ENCODE results near the gene ATP8B4.

The ATP8B4 gene

DNA sequence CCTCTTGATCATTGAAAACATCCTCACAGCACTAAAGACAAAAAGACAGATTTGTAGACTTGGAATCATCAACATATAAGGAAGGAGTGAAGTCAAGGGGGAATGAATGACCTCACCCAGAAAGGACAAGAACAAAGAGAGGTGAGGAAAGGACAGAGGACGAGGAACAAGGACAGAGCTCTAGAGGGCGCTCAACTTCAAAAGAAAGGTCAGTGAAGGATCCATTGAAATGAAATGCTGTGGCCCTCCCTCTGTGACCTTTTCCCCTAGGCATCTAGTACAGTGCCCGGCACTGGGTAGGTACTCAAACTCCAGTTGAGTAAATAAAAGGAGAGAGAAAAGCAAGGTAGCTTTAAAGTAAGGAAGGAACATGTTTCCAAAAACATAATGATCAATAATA is 2.6 kb downstream of the ATP8B4 start:
- no peak overlapping the region for H3K4me3 ChIP-seq (ENCODE audit: low read length)
- peak; percentile 31 for DNase-seq (ENCODE audit: low read depth)
- TF ChIP-seq, protein P1, sequence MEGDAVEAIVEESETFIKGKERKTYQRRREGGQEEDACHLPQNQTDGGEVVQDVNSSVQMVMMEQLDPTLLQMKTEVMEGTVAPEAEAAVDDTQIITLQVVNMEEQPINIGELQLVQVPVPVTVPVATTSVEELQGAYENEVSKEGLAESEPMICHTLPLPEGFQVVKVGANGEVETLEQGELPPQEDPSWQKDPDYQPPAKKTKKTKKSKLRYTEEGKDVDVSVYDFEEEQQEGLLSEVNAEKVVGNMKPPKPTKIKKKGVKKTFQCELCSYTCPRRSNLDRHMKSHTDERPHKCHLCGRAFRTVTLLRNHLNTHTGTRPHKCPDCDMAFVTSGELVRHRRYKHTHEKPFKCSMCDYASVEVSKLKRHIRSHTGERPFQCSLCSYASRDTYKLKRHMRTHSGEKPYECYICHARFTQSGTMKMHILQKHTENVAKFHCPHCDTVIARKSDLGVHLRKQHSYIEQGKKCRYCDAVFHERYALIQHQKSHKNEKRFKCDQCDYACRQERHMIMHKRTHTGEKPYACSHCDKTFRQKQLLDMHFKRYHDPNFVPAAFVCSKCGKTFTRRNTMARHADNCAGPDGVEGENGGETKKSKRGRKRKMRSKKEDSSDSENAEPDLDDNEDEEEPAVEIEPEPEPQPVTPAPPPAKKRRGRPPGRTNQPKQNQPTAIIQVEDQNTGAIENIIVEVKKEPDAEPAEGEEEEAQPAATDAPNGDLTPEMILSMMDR (conservative IDR thresholded peaks at IDR 0.05; ENCODE audit: low read length) = peak; percentile 46

DNA sequence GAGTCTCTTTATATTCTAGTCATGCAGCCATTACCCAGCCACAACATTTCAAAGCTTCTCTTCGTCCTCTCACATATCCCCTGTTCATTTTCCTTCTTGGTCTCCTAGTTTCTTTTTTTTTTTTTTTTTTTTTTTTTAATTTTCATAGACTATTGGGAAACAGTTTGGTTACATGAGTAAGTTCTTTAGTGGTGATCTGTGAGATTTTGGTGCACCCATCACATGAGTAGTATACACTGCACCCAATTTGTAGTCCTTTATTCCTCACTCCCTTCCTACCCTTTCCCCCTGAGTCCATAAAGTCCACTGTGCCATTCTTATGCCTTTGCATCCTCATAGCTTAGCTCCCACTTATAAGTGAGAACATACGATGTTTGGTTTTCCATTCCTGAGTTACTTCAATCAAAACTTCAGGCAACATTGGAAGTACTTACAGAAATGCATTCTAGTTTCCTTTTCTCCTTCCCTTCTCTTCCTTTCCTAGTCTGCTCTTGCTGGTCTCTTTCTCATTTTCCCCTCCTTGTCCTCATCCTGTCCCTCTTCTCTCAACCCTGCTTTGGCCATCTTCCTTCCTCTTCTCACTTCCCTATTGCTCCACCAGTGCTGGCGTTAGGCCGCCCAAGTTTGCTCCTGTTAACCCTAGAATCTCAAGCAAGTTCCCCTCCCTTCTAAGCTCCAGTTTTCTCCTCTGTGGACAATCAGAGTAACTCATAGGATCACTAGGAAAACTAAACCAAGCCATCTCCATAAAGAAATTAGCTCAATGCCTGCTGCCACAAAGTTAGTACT is 4.8 kb downstream of the ATP8B4 start:
- H3K4me3 ChIP-seq (ENCODE audit: low read length) = no peak overlapping the region
- no peak for DNase-seq (ENCODE audit: low read depth)
- TF ChIP-seq, protein P1 (conservative IDR thresholded peaks at IDR 0.05; ENCODE audit: low read length) = no peak

DNA sequence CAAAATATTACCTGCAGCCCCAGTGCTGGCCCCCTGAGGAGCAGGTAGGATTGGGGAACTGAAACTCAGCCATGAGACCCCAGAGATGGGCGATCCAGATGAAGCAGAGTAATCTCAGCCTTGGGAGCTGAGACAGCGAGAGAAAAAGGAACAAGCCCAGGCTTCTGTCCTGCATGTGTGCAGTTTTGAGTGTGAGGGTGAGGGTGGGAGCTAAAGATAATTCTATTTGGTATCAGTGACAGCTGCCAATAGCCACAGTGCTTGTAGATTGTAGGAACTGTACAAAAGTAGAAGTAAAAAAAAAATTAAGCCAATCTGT is 5.9 kb downstream of the ATP8B4 start:
- no peak overlapping the region for H3K4me3 ChIP-seq (ENCODE audit: low read length)
- no peak for DNase-seq (ENCODE audit: low read depth)
- TF ChIP-seq, protein P1 (conservative IDR thresholded peaks at IDR 0.05; ENCODE audit: low read length) = no peak

DNA sequence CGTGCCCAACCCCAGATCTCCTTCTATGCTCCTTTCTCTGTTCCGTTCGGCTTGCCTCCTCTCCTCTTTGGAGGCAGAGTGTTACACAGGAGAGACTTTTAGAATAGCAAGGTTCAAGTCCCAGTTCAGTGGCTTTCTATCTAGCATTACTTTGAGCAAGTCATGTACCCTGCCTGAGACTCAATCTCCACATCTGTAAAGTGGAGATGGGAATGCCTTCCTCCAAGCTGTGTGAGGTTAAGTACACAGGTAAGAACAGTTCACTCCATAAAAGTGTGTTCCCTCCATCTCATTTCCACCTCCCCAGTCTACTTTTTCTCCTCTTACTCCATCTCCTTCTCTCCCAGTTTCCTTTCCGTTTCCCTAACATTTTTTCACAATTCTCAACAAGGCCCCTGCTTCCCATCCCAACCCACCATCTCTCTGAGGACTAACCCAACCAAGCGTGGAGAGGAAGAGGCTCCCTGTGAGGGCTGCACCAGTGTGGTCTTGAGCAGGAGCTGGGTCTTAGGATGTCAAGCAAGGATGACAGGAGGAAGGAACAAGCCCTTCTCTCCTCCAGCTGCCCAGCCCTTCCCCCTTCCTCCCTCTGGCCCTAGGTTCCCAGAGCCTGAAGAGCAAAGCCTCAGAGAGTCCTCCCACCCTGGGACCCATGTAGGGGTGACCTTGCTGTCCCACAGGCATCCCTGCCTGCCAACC is 6.4 kb downstream of the ATP8B4 start:
- TF ChIP-seq, protein P1 (conservative IDR thresholded peaks at IDR 0.05; ENCODE audit: low read length) = no peak
- no peak overlapping the region for H3K4me3 ChIP-seq (ENCODE audit: low read length)
- no peak for DNase-seq (ENCODE audit: low read depth)

DNA sequence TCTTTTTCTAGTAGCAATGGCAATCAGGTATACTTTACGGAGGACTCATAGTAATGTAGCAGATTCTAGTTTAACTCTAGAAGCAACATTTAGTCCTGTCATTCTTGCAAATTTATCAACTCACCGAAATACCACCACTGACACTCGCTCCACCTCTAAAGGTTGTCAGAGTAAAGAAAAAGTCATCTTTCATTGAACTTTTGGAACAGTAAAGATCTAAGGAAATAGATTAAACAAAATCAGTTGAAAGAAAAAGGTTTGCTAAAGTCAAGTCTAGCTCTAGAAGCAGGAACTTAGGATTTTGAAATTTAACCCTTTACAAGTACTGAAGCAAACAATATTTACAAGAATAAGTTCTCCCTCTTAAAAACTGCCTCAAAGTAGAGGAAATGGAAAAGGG is 8.7 kb downstream of the ATP8B4 start:
- TF ChIP-seq, protein P1 (conservative IDR thresholded peaks at IDR 0.05; ENCODE audit: low read length) = no peak
- no peak overlapping the region for H3K4me3 ChIP-seq (ENCODE audit: low read length)
- no peak for DNase-seq (ENCODE audit: low read depth)

DNA sequence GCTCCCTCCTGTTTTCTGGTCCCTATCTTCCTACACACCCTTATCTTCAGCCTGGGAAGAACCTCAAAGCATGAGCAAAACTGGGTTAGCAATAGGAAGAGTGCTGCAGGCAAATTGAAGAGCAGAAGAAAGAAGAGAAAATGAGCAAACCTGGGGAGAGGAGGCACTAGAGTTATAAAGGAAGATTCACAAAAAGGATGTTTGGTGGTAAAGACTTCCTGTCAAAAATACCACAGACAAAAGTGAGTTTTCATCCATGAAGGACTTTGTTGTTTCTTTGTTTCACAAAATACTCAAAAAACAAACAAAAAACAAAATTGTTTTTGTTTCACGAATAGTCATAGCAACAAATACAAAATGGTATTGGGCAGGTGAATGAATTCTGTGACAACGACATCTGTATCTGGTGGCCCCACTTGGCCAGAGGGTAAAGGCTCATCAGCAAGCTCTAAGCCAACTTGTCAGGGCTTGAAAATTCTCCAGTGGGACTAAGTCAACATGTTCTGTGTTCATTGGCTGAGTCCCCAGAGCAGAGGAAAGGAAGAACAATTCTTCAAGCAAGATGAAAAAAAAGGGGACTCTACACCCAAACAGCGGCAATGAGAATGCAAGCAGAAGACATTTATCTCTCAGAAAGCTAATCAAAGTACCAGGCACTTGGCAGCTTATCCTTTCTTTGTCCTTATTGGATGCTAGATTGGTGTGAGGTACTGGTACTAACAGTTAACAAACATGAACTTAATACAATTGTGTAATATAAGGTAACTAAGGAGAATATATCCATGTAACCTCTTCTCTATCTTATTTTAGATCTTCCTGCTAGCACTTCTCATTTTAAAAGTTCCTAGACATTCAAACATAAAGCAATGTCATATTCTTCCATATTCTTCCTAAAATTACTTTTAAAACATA is 9.7 kb downstream of the ATP8B4 start:
- TF ChIP-seq, protein P1 (conservative IDR thresholded peaks at IDR 0.05; ENCODE audit: low read length) = no peak
- H3K4me3 ChIP-seq (ENCODE audit: low read length) = no peak overlapping the region
- no peak for DNase-seq (ENCODE audit: low read depth)

All from AG10803 (cell line).